IMR-90 (cell line): Measurements from ENCODE around the gene JMJD8. TPM values are rescaled to one million over a fixed set of nuclear protein-coding genes. Genes with fewer than 3 reads are reported as not detected.

Experiments
- ATAC-seq: fragments of 200-7000 bp; cut with Tn5 transposase; 2 replicates; pipeline ENCODE4 v1.9.1; 2020; ENCODE audit warnings: low read depth, mild to moderate bottlenecking, moderate library complexity
- BruUV-seq: library from RNA; stranded (reverse); fragments of 400-500 nt; replicated peaks from 2 replicates; lab custom pipeline; 2021; lab: Mats Ljungman, UMichigan
- CTCF ChIA-PET: fragments of 300-600 bp; formaldehyde crosslinking; extraction: SDS; loops from one replicate; lab custom pipeline; 2021; ENCODE audit warnings: antibody characterized with exemption; lab: Yijun Ruan, JAX
- POLR2A ChIA-PET: fragments of 300-600 bp; sonication (Branson Sonifier 250); formaldehyde crosslinking; loops from one replicate; lab custom pipeline; 2022; ENCODE audit warnings: antibody characterized with exemption; ENCODE audit not compliant: unreplicated experiment; lab: Charles Lee
- DNase-seq: peaks from one replicate; pipeline ENCODE4 v3.0.0; 2013
- H2AFZ ChIP-seq: replicated peaks from 2 replicates; pipeline ENCODE3; 2013; ENCODE audit warnings: low read length, mild to moderate bottlenecking; ENCODE audit not compliant: poor library complexity
- H2AK5ac ChIP-seq: 2 replicates; pipeline ENCODE4 v1.6.1; 2013; ENCODE audit warnings: low read depth, low read length, inconsistent platforms
- H2AK9ac ChIP-seq: replicated peaks from 2 replicates; pipeline ENCODE3; 2013; ENCODE audit warnings: mild to moderate bottlenecking, low read depth, low read length, moderate library complexity; ENCODE audit not compliant: poor library complexity
- H2BK120ac ChIP-seq: 2 replicates; pipeline ENCODE4 v1.6.1; 2013; ENCODE audit warnings: low read depth, low read length, inconsistent platforms
- H2BK15ac ChIP-seq: 3 replicates; pipeline ENCODE4 v1.6.1; 2013; ENCODE audit warnings: low read depth, low read length, inconsistent platforms
- H2BK20ac ChIP-seq: 2 replicates; pipeline ENCODE4 v1.6.1; 2013; ENCODE audit warnings: low read depth, mild to moderate bottlenecking, inconsistent platforms, low read length, moderate library complexity
- H2BK5ac ChIP-seq: 2 replicates; pipeline ENCODE4 v1.6.1; 2013; ENCODE audit warnings: mild to moderate bottlenecking, low read depth, low read length, inconsistent platforms; ENCODE audit not compliant: poor library complexity, severe bottlenecking
- H3K14ac ChIP-seq: replicated peaks from 2 replicates; pipeline ENCODE4 v1.6.1; 2013; ENCODE audit warnings: low read depth, low read length, inconsistent platforms
- H3K18ac ChIP-seq: 2 replicates; pipeline ENCODE4 v1.6.1; 2013; ENCODE audit warnings: low read depth, low read length, control low read depth
- H3K23ac ChIP-seq: 2 replicates; pipeline ENCODE4 v1.6.1; 2013; ENCODE audit warnings: low read depth, low read length, inconsistent platforms
- H3K27ac ChIP-seq: 2 replicates; pipeline ENCODE4 v1.5.1; 2013; ENCODE audit warnings: mild to moderate bottlenecking, control low read depth, low read length; ENCODE audit not compliant: insufficient read depth
- H3K27me3 ChIP-seq: 2 replicates; pipeline ENCODE4 v1.6.1; 2013; ENCODE audit warnings: low read length; ENCODE audit not compliant: control insufficient read depth, insufficient read depth
- H3K36me3 ChIP-seq: 2 replicates; pipeline ENCODE4 v1.6.1; 2013; ENCODE audit warnings: low read length, mixed read lengths; ENCODE audit not compliant: control insufficient read depth, insufficient read depth
- H3K4ac ChIP-seq: 2 replicates; pipeline ENCODE4 v1.6.1; 2013; ENCODE audit warnings: low read depth, low read length, inconsistent platforms
- H3K4me1 ChIP-seq: 2 replicates; pipeline ENCODE4 v1.6.1; 2013; ENCODE audit warnings: low read length, mixed read lengths; ENCODE audit not compliant: control insufficient read depth, insufficient read depth
- H3K4me2 ChIP-seq: 2 replicates; pipeline ENCODE4 v1.6.1; 2013; ENCODE audit warnings: low read depth, mild to moderate bottlenecking, control low read depth, low read length, moderate library complexity
- H3K4me3 ChIP-seq: 2 replicates; pipeline ENCODE4 v1.5.1; 2013; ENCODE audit warnings: low read depth, mild to moderate bottlenecking, control low read depth, low read length, moderate library complexity; ENCODE audit not compliant: insufficient read depth
- H3K56ac ChIP-seq: 2 replicates; pipeline ENCODE4 v1.6.1; 2013; ENCODE audit warnings: low read length, inconsistent platforms; ENCODE audit not compliant: insufficient read depth; ENCODE audit errors: extremely low read depth
- H3K79me1 ChIP-seq, 2 experiments: 2 replicates each; pipeline ENCODE4 v1.6.1; 2013; ENCODE audit warnings: low read length in 2 of 2, inconsistent platforms in 1 of 2, low read depth in 1 of 2
- H3K9ac ChIP-seq: 2 replicates; pipeline ENCODE4 v1.6.1; 2013; ENCODE audit warnings: low read depth, low read length, control low read depth
- H3K9me1 ChIP-seq: 2 replicates; pipeline ENCODE4 v1.6.1; 2013; ENCODE audit warnings: low read length, inconsistent platforms; ENCODE audit not compliant: insufficient read depth
- H3K9me3 ChIP-seq: 2 replicates; pipeline ENCODE4 v1.6.1; 2013; ENCODE audit warnings: low read length; ENCODE audit not compliant: control insufficient read depth, insufficient read depth
- H4K20me1 ChIP-seq: 2 replicates; pipeline ENCODE4 v1.6.1; 2013; ENCODE audit warnings: low read length, inconsistent platforms; ENCODE audit not compliant: insufficient read depth
- H4K5ac ChIP-seq: 2 replicates; pipeline ENCODE4 v1.6.1; 2013; ENCODE audit warnings: mild to moderate bottlenecking, low read depth, low read length, control low read depth
- H4K8ac ChIP-seq, 2 experiments: 2 replicates each; pipeline ENCODE4 v1.6.1; 2013; ENCODE audit warnings: low read depth in 2 of 2, low read length in 2 of 2, control low read depth in 1 of 2, inconsistent platforms in 1 of 2
- H4K91ac ChIP-seq: 2 replicates; pipeline ENCODE4 v1.6.1; 2013; ENCODE audit warnings: low read depth, low read length, inconsistent platforms; ENCODE audit not compliant: insufficient read depth
- BHLHE40 ChIP-seq: fragments of 150-350 bp; IDR thresholded peaks from 2 replicates; pipeline ENCODE4 v1.6.1; 2016; ENCODE audit warnings: mild to moderate bottlenecking, low read depth, low read length
- FOS ChIP-seq: fragments of 150-350 bp; IDR thresholded peaks from 2 replicates; pipeline ENCODE4 v1.6.1; 2016; ENCODE audit warnings: low read depth, low read length
- MAZ ChIP-seq: IDR thresholded peaks from 2 replicates; pipeline ENCODE4 v1.6.1; 2012; ENCODE audit warnings: low read depth, mild to moderate bottlenecking, low read length, improper control_type of control experiment, moderate library complexity, borderline replicate concordance
- RAD21 ChIP-seq: IDR thresholded peaks from 2 replicates; pipeline ENCODE4 v1.6.1; 2012; ENCODE audit warnings: low read length, improper control_type of control experiment
- SMC3 ChIP-seq: fragments of 150-350 bp; IDR thresholded peaks from 2 replicates; pipeline ENCODE4 v1.6.1; 2016; ENCODE audit warnings: low read depth, mild to moderate bottlenecking, antibody characterized with exemption, low read length, moderate library complexity
- WGBS, 2 experiments: methylation state at CpG; one replicate each; pipeline versions ENCODE4 v1.1.5 to v1.1.7; 2013; ENCODE audit warnings: missing lambda C conversion rate in 2 of 2; ENCODE audit not compliant: insufficient read length in 1 of 2; ENCODE audit errors: extremely low coverage in 2 of 2; 5-methylcytosine and 5-hydroxymethylcytosine counted together
- dilution Hi-C: fragments of 300-500 bp; cut with HindIII; formaldehyde crosslinking; loops from one replicate; pipeline ENCODE4 v1.14.3; 2018; ENCODE audit warnings: low sequenced_read_pairs; ENCODE audit not compliant: unreplicated experiment
- in situ Hi-C: fragments of 300-500 bp; cut with MboI; formaldehyde crosslinking; loops from 3 replicates; pipeline ENCODE4 v1.14.3; 2019; ENCODE audit warnings: low sequenced_read_pairs, inconsistent platforms, mixed read lengths
- intact Hi-C: fragments of 100-400 bp; cut with micrococcal nuclease; formaldehyde crosslinking; loops from 2 replicates; pipeline ENCODE4 v1.10.0; 2022
- polyA plus RNA-seq, 3 experiments: library from polyadenylated mRNA; depleted of rRNA; stranded (reverse); fragments of >200 nt; gene quantifications; 2 replicates each; pipeline ENCODE4 v1.2.3, GENCODE V29; 2012; ENCODE audit warnings: low replicate concordance in 1 of 3
- total RNA-seq: library from RNA; depleted of rRNA; stranded (reverse); fragments of >200 nt; gene quantifications from 2 replicates; pipeline ENCODE4 v1.2.3, GENCODE V29; 2012
- TF ChIP-seq, protein P1 (sequence below): conservative IDR thresholded peaks from 2 replicates; pipeline ENCODE4 v1.5.1; 2012; ENCODE audit warnings: mild to moderate bottlenecking, low read depth, low read length, improper control_type of control experiment

Gene JMJD8
- total and polyA plus RNA-seq, 2 of the 4 experiments (the other 2 are of a cell fraction) = 17.7 to 62.5 TPM

DNA sequence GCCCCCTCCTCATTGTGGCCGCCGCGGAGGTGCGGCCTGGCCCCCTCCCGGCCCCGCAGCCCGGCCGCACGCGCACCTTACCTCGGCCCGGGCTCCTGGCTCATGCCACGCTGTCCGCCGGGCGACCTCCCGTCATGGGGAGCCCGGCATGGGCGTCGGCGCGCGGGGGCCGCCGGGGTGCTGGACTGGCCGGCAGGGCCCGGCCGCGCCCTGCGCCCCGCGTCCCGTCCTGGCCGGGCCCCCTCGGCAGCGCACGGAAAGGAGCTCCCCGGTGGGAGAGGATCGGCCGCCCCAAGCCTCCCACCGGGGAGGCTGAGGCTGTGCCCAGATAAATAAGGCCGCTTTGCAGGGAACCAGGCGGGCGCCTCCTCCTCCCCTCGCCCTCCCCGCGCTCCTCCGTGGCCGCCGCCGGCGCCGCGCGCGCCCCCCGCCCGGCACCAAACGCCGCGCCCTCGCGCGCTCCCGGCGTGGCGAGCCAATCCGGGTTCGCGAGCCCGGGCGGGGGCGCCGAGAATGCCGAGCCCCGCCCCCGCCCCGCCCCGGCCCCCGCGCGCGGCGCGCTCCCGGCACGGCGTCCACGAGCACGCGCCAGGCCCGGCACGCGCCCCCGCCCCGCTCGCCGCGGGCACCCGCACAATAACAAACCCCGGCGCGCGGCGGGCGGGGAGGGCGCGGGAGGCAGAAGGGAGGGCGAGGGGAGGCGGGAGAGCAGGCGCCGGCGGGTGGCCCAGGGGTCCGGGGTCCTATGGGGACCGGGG lies 21.5 kb upstream of the JMJD8 start, which contains the start of gene FBXL16:
Gene FBXL16, minus strand, starts transcription at position 371 of the 758 bp plus-strand sequence. CDS start 8,396 bp downstream, outside the sequence.
- in situ Hi-C loops = loop anchor here (25.0 kb wide), 1 partner anchor 357 kb away; the partner anchor contains the start of gene SSTR5
- Histone ChIP-seq H3K23ac (no peak within 1 kb of the TSS), H3K4ac (no peak within 1 kb of the TSS), H2AFZ (no peak within 1 kb of the TSS), H3K14ac (no peak within 1 kb of the TSS), H4K5ac (no peak within 1 kb of the TSS), H4K8ac (no peak within 1 kb of the TSS), H3K9me3 (no peaks in the 10 kb centered on the region), H3K56ac (no peak within 1 kb of the TSS), H2AK9ac (peak within 1 kb of the TSS; percentile 24), H3K9me1 (no peaks in the 10 kb centered on the region), H3K36me3 (no peaks in the 10 kb centered on the region), H2BK120ac (no peak within 1 kb of the TSS), H2BK5ac (no peak within 1 kb of the TSS), H2BK15ac (no peak within 1 kb of the TSS), H3K4me2 (no peak within 1 kb of the TSS), H3K27ac (no peak within 1 kb of the TSS), H3K18ac (no peak within 1 kb of the TSS), H3K9ac (no peak within 1 kb of the TSS), H3K27me3 (peaks cover 64% of the 10 kb centered on the region), H3K4me1 (peaks cover 5% of the 10 kb centered on the region; the same call in 1 of the 2 replicates), H4K91ac (no peak within 1 kb of the TSS), H4K20me1 (peaks cover 18% of the 10 kb centered on the region; the same call in 1 of the 2 replicates), H3K4me3 (peak within 1 kb of the TSS; percentile 32; the same call in 1 of the 2 replicates), H2BK20ac (no peak within 1 kb of the TSS), H2AK5ac (no peak within 1 kb of the TSS), H3K79me1 (no peaks in the 10 kb centered on the region)
- dilution Hi-C loops = no loop called here
- BruUV-seq = no TSS peak
- POLR2A ChIA-PET = no interaction called here
- TF ChIP-seq MAZ (no peak), SMC3 (no peak), FOS (no peak), BHLHE40 (no peak), RAD21 (no peak)
- TF ChIP-seq, protein P1, sequence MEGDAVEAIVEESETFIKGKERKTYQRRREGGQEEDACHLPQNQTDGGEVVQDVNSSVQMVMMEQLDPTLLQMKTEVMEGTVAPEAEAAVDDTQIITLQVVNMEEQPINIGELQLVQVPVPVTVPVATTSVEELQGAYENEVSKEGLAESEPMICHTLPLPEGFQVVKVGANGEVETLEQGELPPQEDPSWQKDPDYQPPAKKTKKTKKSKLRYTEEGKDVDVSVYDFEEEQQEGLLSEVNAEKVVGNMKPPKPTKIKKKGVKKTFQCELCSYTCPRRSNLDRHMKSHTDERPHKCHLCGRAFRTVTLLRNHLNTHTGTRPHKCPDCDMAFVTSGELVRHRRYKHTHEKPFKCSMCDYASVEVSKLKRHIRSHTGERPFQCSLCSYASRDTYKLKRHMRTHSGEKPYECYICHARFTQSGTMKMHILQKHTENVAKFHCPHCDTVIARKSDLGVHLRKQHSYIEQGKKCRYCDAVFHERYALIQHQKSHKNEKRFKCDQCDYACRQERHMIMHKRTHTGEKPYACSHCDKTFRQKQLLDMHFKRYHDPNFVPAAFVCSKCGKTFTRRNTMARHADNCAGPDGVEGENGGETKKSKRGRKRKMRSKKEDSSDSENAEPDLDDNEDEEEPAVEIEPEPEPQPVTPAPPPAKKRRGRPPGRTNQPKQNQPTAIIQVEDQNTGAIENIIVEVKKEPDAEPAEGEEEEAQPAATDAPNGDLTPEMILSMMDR = no peak
- CTCF ChIA-PET = no interaction called here
- intact Hi-C loops = no loop called here
- no peak for DNase-seq
- 1% methylated on average over 21 of the region's 115 CpGs; no CpG with 5 or more reads in 1 of the 2 experiments for WGBS, 2 experiments
- peak; percentile 4; the same call in 1 of the 2 replicates for ATAC-seq
